ENCODE results near the gene RHBDF1. TPM values are rescaled to one million over a fixed set of nuclear protein-coding genes. Genes with fewer than 3 reads are reported as not detected.

The RHBDF1 gene
- total RNA-seq, 8 experiments from 2014 or later, result 2.5 to 22.4 (median 14.1) TPM

DNA sequence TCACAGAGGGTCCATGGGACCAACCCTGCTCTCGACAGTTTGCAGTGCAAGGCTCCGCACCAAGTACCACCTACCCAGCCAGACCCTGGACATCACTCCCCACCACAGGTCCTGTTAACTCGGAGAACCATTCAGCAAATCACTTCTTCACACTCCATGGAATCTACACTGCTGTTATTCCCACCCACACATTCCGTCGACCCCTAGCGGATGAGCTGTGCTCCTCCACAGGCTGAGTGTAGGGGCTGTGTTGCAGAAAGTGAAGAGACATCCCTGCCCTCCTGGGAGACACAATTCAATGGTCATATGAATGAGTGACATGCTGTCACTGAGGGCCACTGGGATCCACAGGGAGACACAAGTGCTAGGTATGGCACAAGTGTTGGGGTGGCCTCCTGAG, 33.1 kb upstream of the RHBDF1 start:
- no peak for ATAC-seq (replicated peaks in 6 of 8)
- WGBS, 10 experiments, result 90 to 100% (median 96%) methylated on average over 2 to 5 of the region's 6 CpGs; no CpG with 5 or more reads in 5 of the 10 experiments
- in situ Hi-C loops (cut with MboI; ENCODE audit: low pct_unique_long_range_greater_than_20kb in 2 of 9, low sequenced_read_pairs in 9 of 9, unreplicated experiment in 9 of 9), result no loop called here
- Histone ChIP-seq H3K27ac (no peak overlapping the region), H3K4me1 (replicated peaks in 1 of 2) (no peaks in the 10 kb centered on the region), H3K4me3 (no peak overlapping the region)

DNA sequence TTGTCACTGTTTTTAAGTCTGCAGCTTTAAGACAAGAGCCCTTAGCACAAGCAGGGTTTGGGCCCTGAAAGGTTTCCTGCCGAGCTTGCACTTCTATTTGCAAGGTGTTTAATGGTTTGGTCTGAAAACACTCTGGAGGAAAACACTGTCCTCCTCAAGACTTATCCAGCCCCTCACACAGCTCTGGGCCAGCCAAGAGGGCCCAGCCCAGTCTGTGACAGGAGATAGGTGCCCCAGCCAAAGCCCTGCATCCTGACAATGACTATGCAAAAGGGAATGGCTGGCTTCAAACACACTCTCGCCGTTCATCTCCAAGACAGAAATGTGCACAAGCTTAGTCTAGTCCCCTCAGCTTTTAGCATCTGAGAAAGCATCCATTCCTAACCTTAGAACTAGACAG, 32.5 kb upstream of the RHBDF1 start:
- H3K27ac ChIP-seq, result no peak overlapping the region
- no peaks in the 10 kb centered on the region for H3K4me1 ChIP-seq (replicated peaks in 1 of 2)
- in situ Hi-C loops (cut with MboI; ENCODE audit: low pct_unique_long_range_greater_than_20kb in 2 of 9, low sequenced_read_pairs in 9 of 9, unreplicated experiment in 9 of 9), result no loop called here
- WGBS, 10 experiments, result 70 to 100% (median 100%) methylated on average over 1 to 3 of the region's 3 CpGs; no CpG with 5 or more reads in 5 of the 10 experiments
- ATAC-seq (replicated peaks in 6 of 8), result no peak
- H3K4me3 ChIP-seq, result no peak overlapping the region

DNA sequence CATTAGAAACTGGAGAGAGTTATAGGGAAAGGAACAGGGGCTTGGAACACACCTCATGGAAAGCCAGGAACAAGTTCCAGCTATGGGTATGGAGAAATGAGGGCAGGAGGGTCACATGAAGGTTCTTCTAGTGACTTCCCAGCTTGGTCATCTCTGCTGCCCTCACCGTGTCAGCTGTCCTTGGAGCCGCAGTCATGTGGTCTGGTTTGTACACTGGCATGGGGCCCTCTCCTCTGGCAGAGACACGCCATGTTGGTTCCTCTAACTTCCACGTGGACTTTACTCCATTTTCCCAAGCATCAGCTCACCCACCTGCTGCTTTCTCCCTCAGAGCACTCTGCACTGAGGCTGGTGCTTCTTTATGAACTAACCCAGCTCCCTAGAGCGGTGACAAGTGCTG, 31.9 kb upstream of the RHBDF1 start:
- WGBS, 10 experiments, result 72 to 100% (median 93%) methylated on average over 1 to 3 of the region's 5 CpGs; no CpG with 5 or more reads in 4 of the 10 experiments
- in situ Hi-C loops (cut with MboI; ENCODE audit: low pct_unique_long_range_greater_than_20kb in 2 of 9, low sequenced_read_pairs in 9 of 9, unreplicated experiment in 9 of 9), result no loop called here
- Histone ChIP-seq H3K4me1 (replicated peaks in 1 of 2) (no peaks in the 10 kb centered on the region), H3K4me3 (no peak overlapping the region), H3K27ac (no peak overlapping the region)
- no peak for ATAC-seq (replicated peaks in 6 of 8)

DNA sequence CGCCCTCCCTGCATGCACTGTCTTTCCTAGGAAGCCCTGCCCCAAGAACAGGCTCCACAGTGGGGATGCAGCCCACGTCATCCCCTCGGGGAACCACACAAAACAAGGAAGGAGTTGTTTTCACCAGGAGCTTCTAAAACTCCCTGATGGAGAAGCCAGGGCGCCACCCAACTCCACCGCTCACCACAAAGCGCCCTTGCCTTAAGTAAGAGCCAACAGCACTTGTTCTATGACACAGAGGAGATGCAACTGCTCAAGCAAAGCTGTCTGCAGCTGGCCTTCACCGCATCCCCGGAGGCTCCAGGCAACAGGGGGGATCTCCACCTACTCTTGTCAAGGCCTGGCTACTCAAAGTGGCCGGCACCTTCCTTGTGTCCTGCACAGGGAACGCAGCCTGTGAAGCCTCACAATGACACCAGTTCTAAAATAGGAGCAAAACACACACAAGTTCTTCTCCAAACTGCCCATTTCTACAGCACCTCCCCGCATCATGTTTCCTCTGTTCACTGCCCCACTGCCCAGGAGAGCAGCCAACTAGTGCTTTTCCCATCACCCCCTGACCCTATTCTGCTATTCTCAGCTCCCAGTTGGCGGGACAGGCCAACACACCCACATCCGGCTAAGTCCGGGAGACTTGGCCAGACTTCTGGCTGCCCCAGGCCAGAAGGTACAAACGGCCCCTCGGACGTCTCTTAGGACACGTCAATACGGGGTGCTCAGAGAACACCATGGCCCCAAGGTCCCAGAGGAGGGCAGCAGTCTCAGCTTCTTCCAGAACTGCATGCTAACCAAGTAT, 29.8 kb upstream of the RHBDF1 start:
- H3K27ac ChIP-seq, result no peak overlapping the region
- no peak overlapping the region for H3K4me3 ChIP-seq
- 76 to 100% (median 90%) methylated on average over 2 to 13 of the region's 19 CpGs; no CpG with 5 or more reads in 3 of the 10 experiments for WGBS, 10 experiments
- ATAC-seq (replicated peaks in 6 of 8), result peak in 1 of 8 experiments; percentile 8
- in situ Hi-C loops (cut with MboI; ENCODE audit: low pct_unique_long_range_greater_than_20kb in 2 of 9, low sequenced_read_pairs in 9 of 9, unreplicated experiment in 9 of 9), result no loop called here
- peaks cover 0 to under 1% of the 10 kb centered on the region in 2 donors for H3K4me1 ChIP-seq (replicated peaks in 1 of 2)

DNA sequence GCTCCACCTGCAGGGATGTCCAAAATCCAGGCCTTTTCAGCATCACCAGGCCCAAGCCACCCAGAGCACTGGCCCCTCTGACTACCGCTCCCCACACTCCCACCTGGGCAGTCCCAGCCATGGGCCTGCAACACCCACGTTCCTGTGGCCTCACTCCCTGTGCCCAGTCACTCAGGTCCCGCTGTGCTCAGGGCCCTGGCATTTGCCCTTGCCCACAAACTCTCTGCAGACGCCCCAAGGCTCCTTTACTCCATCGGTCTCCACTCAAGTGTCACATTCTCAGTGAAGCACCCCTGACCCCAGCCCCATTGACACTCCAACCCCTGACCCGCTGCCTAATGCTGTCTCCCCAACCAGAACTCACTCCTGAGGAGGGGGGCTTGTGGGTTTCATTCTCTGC, 29.2 kb upstream of the RHBDF1 start:
- ATAC-seq (replicated peaks in 6 of 8), result no peak
- 65 to 100% methylated on average over 1 to 2 of the region's 6 CpGs; no CpG with 5 or more reads in 8 of the 10 experiments for WGBS, 10 experiments
- Histone ChIP-seq H3K27ac (no peak overlapping the region), H3K4me1 (replicated peaks in 1 of 2) (peaks cover 0 to 3% of the 10 kb centered on the region in 2 donors), H3K4me3 (no peak overlapping the region)
- in situ Hi-C loops (cut with MboI; ENCODE audit: low pct_unique_long_range_greater_than_20kb in 2 of 9, low sequenced_read_pairs in 9 of 9, unreplicated experiment in 9 of 9), result no loop called here

DNA sequence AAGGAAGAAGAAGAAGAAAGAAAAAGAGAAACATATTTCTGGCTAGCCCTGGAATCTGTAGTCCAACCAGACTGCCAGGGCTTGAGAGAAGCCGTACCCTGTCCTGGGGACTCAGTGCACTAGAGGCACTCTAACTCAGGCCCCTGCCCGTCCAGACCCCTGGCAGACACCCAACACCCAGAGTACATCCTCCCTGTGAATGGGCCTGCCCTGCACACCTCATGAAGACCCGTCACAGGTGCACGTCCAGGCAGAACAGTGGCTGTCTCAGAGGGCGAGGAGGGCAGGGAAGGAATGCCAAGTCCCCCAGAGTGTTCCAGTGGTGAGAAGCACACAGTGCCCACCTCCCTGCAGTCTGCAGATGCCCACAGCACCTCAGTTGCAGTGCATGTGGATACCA, 28.6 kb upstream of the RHBDF1 start:
- in situ Hi-C loops (cut with MboI; ENCODE audit: low pct_unique_long_range_greater_than_20kb in 2 of 9, low sequenced_read_pairs in 9 of 9, unreplicated experiment in 9 of 9), result no loop called here
- 81 to 94% (median 91%) methylated on average over 3 to 4 of the region's 5 CpGs; no CpG with 5 or more reads in 7 of the 10 experiments for WGBS, 10 experiments

DNA sequence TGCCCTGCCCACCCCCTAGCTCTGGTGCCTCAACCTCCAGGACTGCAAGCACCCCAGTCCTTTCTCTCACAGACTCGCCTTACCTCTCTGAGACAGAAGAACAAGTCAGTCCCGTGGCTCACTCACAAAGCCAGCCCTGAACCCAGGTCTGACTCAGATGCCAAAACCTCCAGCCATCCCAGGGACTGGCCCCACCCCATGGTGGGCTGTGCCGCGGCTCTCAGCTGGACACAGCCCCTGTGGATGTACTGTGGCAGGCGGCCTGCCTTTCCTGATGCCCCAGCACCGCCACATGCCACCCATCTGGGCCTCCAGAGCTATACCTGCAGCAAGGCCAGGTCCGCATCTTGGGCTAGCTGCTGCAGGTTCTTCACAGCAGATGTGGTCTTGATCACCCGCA, 25.4 kb upstream of the RHBDF1 start:
- WGBS, 10 experiments, result no CpG with 5 or more reads among the region's 8 CpGs
- H3K4me3 ChIP-seq, result no peak overlapping the region
- in situ Hi-C loops (cut with MboI; ENCODE audit: low pct_unique_long_range_greater_than_20kb in 2 of 9, low sequenced_read_pairs in 9 of 9, unreplicated experiment in 9 of 9), result no loop called here
- no peak for ATAC-seq (replicated peaks in 6 of 8)
- H3K4me1 ChIP-seq (replicated peaks in 1 of 2), result peaks cover 0 to 3% of the 10 kb centered on the region in 2 donors
- no peak overlapping the region for H3K27ac ChIP-seq

More for the DNA sequence above, 28.6 kb upstream of the RHBDF1 start:
- H3K4me3 ChIP-seq, result no peak overlapping the region
- H3K27ac ChIP-seq, result no peak overlapping the region
- ATAC-seq (replicated peaks in 6 of 8), result no peak
- peaks cover 0 to 3% of the 10 kb centered on the region in 2 donors for H3K4me1 ChIP-seq (replicated peaks in 1 of 2)

DNA sequence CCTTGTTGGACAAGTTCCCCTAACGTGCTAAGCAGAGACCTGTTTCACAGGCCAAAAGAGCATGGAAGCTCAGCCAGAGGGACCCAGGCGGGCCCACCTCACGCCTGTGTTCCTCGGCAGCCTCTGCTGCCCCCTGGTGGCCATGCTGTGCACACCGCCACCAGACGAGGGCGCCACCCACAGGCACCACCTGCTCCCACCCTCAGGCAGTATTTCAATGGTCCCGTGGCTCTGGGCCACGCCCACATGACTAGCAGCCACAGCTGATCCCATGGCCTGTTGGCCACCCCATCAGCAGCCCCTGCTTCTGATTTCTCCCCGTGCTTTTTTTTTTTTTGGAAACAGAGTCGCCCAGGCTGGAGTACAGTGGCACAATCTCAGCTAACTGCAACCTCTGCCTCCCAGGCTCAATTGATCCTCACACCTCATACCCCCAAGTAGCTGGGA, 24.5 kb upstream of the RHBDF1 start:
- peak; percentile 87 to 97 (median 92) for ATAC-seq (replicated peaks in 6 of 8)
- Histone ChIP-seq H3K27ac (no peak overlapping the region), H3K4me3 (no peak overlapping the region), H3K4me1 (replicated peaks in 1 of 2) (peaks cover 0 to 3% of the 10 kb centered on the region in 2 donors)
- in situ Hi-C loops (cut with MboI; ENCODE audit: low pct_unique_long_range_greater_than_20kb in 2 of 9, low sequenced_read_pairs in 9 of 9, unreplicated experiment in 9 of 9), result no loop called here
- 0 to 60% (median 0%) methylated on average over 1 to 8 of the region's 11 CpGs; no CpG with 5 or more reads in 4 of the 10 experiments for WGBS, 10 experiments

DNA sequence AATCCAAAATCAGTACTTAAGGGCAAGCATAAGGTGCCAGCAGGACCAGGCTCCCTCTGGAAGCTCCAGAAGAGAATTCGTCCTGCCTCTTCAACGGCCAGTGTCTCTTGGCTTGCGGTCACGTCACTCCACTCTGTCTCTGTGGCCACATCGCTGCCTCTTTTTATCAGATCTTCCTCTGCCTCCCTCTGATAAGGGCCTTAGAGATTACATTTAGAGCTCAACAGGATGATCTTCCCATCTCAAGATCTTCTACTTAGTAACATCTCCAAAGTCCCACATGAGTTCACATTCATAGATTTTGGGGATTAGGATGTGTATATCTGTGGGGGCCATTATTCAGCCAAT, 22.5 kb upstream of the RHBDF1 start:
- H3K4me3 ChIP-seq, result no peak overlapping the region
- WGBS, 10 experiments, result 93 to 100% (median 99%) methylated on average over 2 to 5 of the region's 5 CpGs; no CpG with 5 or more reads in 6 of the 10 experiments
- H3K4me1 ChIP-seq (replicated peaks in 1 of 2), result peaks cover 0 to 3% of the 10 kb centered on the region in 2 donors
- in situ Hi-C loops (cut with MboI; ENCODE audit: low pct_unique_long_range_greater_than_20kb in 2 of 9, low sequenced_read_pairs in 9 of 9, unreplicated experiment in 9 of 9), result no loop called here
- no peak overlapping the region for H3K27ac ChIP-seq
- no peak for ATAC-seq (replicated peaks in 6 of 8)

DNA sequence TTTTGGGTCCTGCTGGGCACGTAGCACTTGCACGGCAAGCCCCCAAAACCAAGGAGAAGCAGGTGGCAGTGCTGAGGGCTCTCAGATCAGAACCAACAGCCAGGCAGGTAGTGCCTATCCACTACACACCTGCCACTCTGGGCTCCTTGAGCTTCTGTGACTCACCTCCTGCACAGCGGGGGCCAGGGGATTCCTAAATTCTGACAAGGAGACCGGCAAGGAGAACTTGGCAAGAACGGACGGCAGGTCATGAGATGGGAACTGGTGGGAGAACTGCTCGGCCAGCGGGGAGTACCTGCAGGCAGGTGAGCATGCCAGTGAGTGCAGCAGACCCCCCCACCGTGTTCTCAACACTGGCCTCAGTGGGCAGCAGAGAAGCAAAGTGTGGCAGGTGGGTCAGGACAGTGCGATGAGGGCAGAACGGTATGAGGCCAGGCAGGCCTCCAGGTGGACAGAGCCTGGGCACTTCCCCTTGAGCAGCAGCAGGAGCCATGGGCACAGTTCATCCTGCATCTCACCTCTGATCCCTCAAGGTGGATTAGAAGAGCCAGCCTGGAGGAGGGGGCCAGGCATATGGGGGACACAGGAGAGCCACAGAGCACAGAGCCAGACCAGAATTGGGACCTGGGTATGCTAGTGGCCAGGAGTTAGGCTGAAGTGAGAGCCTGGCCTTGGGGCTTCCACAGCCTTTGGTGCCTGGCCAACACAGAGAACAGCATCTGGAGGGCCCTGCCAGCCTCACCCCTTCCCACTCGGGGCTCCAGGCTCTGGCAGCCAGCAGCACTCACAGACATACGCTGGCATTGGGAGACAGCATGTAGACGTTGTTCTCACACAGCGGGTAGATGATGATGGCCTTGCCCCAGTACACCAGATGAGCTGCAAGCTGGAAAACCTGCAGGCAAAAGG, 20.3 kb upstream of the RHBDF1 start:
- in situ Hi-C loops (cut with MboI; ENCODE audit: low pct_unique_long_range_greater_than_20kb in 2 of 9, low sequenced_read_pairs in 9 of 9, unreplicated experiment in 9 of 9), result no loop called here
- H3K27ac ChIP-seq, result no peak overlapping the region
- WGBS, 10 experiments, result 60 to 100% (median 96%) methylated on average over 1 to 7 of the region's 15 CpGs; no CpG with 5 or more reads in 4 of the 10 experiments
- no peak for ATAC-seq (replicated peaks in 6 of 8)
- H3K4me1 ChIP-seq (replicated peaks in 1 of 2), result peaks cover 0 to 3% of the 10 kb centered on the region in 2 donors
- no peak overlapping the region for H3K4me3 ChIP-seq

DNA sequence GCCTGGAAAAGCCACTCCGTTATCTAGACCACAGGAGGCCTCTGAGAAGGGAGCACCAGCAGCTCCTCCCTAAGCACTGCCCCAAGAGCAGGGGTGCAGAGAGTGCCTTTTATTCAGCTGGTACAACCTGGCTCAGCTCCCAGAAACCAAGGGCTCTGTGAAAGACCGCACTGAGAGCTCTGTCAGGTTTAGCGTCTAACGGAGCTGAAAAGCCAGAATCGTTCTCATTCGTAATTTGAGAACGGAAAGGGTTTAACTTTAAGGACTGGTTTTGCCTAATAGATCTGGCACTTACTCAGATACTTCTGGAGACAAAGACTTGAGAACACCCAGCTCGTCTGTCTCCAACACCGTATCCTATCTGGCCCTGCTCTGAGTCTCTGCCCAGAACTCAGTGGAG, 19.1 kb upstream of the RHBDF1 start:
- Histone ChIP-seq H3K4me1 (replicated peaks in 1 of 2) (no peaks in the 10 kb centered on the region), H3K4me3 (no peak overlapping the region), H3K27ac (no peak overlapping the region)
- 39 to 91% (median 83%) methylated on average over 1 to 9 of the region's 9 CpGs; no CpG with 5 or more reads in 2 of the 10 experiments for WGBS, 10 experiments
- in situ Hi-C loops (cut with MboI; ENCODE audit: low pct_unique_long_range_greater_than_20kb in 2 of 9, low sequenced_read_pairs in 9 of 9, unreplicated experiment in 9 of 9), result no loop called here
- ATAC-seq (replicated peaks in 6 of 8), result peak in 3 of 8 experiments; percentile 52 to 81 (median 62)

DNA sequence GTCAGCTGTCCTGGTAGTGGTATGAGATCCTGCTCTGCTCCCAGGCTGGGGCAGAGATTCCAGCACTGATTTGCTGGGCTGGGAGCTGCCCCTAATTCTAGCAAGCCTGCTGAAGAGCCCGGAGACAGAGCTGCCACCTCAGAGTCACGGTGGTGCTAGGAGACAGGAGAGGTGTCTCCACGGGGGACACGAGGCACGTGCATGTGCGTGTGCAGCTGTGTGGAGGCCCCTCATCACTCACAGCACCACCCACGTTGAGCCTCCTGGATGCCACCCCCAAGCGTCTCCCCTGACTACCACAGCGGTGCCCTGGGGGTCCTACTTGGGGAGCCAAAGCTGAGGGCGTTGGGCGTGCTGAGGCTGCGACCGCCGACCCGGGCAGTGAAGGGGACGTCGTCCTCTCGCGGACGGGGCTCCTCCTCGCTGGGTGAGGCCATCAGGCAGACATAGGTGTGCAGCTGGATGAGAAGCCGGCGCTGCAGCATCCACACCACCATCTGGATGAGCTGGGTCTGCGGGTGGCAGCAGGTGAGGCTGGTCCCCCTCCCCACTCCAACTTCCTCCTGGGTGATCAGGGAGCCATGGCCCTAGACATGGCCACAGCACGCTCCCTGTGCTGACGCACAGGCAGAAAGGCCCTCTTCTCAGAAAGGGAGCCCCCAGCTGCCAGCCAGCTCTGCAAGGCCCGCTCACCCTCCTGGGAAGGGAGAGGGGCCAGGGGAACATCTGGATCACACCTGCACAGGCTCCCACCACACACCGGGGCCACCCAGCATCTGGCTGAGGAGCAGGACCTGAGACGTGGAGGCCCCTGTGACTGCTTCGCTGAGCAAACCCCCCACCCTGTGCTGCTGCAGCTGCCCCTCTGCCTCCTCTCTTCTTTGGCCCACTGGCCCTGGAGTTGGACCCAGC, 17.2 kb upstream of the RHBDF1 start:
- WGBS, 10 experiments, result 90 to 100% (median 95%) methylated on average over 1 to 4 of the region's 30 CpGs; no CpG with 5 or more reads in 7 of the 10 experiments
- H3K4me3 ChIP-seq, result no peak overlapping the region
- no peak overlapping the region for H3K27ac ChIP-seq
- no peaks in the 10 kb centered on the region for H3K4me1 ChIP-seq (replicated peaks in 1 of 2)
- peak in 1 of 8 experiments; percentile 10 for ATAC-seq (replicated peaks in 6 of 8)
- in situ Hi-C loops (cut with MboI; ENCODE audit: low pct_unique_long_range_greater_than_20kb in 2 of 9, low sequenced_read_pairs in 9 of 9, unreplicated experiment in 9 of 9), result no loop called here
